ENCODE measurements around the gene TP53BP1.

The TP53BP1 gene

DNA sequence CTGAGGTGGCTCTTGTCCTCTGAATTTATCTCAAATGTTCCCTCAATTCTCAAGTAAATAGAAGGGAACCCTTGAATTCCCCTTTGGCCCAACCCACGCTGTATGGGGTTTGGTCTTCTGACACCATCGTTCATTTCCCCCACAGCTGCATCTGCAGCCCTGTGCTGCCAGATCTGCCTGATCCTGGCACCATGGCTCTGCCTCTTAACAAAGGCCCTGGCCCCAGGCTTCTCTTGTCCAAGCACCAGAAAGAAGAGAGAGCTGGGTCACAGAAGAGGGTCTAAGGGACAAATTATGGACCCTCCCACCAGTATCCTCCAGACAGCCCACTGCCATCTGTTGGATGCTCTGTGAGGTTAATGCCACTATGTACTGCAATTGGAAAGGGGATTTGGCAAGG is 26.2 kb upstream of the TP53BP1 start:
- Histone ChIP-seq H3K4me2 (ENCODE audit: low read depth, low read length, poor library complexity, severe bottlenecking) (peak overlapping the region; percentile 90), H3K79me2 (ENCODE audit: insufficient read depth, low read length) (no peaks in the 10 kb centered on the region)

DNA sequence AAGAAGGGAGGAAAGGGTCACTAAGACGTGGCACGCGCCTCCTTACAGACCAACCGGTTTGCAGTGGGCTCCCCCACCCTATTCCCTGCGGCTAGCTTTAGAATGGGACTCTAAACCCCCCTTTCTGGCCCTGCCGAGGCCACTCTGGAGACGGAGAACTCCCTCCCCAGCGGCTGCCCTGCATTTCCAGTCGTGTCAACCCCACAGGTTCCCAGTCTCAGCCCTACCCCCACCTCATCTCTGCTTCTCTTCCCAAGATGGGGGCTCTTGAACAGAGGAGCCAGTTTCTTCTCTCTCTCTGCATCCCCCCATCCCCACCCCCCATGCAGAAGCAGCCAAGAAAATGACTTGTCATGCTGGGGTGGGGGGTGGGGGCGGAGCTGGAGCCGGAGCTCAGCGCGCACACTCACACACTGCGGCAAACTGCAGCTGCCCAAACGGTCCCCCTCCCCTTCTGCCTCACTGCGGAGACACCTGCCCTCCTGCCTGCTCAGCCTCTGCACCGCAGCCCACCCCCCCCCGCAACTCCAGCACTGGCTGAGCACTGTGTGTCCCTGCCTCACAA is 25.3 kb upstream of the TP53BP1 start:
- no peaks in the 10 kb centered on the region; the same call in 1 of the 2 replicates for H3K36me3 ChIP-seq (ENCODE audit: insufficient read depth, low read length)
- no peaks in the 10 kb centered on the region for H3K27me3 ChIP-seq (ENCODE audit: insufficient read depth, low read length, poor library complexity, severe bottlenecking)
- peak overlapping the region; percentile 64 for H3K9ac ChIP-seq (ENCODE audit: low read depth, low read length, poor library complexity, severe bottlenecking)
- no peaks in the 10 kb centered on the region for H3K9me2 ChIP-seq (replicated peaks; ENCODE audit: low read depth, low read length)
- peaks cover 55% of the 10 kb centered on the region for H3K4me1 ChIP-seq (ENCODE audit: insufficient read depth, low read length, poor library complexity, severe bottlenecking)
- peak overlapping the region; percentile 73 for H2AFZ ChIP-seq (ENCODE audit: low read length)
- peak overlapping the region; percentile 90 for H3K4me2 ChIP-seq (ENCODE audit: low read depth, low read length, poor library complexity, severe bottlenecking)
- TF ChIP-seq, protein P1, sequence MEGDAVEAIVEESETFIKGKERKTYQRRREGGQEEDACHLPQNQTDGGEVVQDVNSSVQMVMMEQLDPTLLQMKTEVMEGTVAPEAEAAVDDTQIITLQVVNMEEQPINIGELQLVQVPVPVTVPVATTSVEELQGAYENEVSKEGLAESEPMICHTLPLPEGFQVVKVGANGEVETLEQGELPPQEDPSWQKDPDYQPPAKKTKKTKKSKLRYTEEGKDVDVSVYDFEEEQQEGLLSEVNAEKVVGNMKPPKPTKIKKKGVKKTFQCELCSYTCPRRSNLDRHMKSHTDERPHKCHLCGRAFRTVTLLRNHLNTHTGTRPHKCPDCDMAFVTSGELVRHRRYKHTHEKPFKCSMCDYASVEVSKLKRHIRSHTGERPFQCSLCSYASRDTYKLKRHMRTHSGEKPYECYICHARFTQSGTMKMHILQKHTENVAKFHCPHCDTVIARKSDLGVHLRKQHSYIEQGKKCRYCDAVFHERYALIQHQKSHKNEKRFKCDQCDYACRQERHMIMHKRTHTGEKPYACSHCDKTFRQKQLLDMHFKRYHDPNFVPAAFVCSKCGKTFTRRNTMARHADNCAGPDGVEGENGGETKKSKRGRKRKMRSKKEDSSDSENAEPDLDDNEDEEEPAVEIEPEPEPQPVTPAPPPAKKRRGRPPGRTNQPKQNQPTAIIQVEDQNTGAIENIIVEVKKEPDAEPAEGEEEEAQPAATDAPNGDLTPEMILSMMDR (conservative IDR thresholded peaks at IDR 0.05; ENCODE audit: low read length): no peak
- no peak for TF ChIP-seq EZH2phosphoT487 (IDR thresholded peaks at IDR 0.05; ENCODE audit: borderline replicate concordance)
- no peaks in the 10 kb centered on the region for H3K79me2 ChIP-seq (ENCODE audit: insufficient read depth, low read length)
- no peaks in the 10 kb centered on the region for H4K20me1 ChIP-seq (ENCODE audit: insufficient read depth, low read length, poor library complexity, severe bottlenecking)
- peak overlapping the region; percentile 80 for H3K4me3 ChIP-seq (ENCODE audit: low read length, poor library complexity, severe bottlenecking)
- H3F3A ChIP-seq (ENCODE audit: low read depth): no peaks in the 10 kb centered on the region
- no peaks in the 10 kb centered on the region for H3K9me3 ChIP-seq (ENCODE audit: insufficient read depth, low read depth, low read length)

More for the DNA sequence above, 26.2 kb upstream of the TP53BP1 start:
- H3K27me3 ChIP-seq (ENCODE audit: insufficient read depth, low read length, poor library complexity, severe bottlenecking): no peaks in the 10 kb centered on the region
- H3K9ac ChIP-seq (ENCODE audit: low read depth, low read length, poor library complexity, severe bottlenecking): peak overlapping the region; percentile 64
- H3K4me3 ChIP-seq (ENCODE audit: low read length, poor library complexity, severe bottlenecking): peak overlapping the region; percentile 80
- peak overlapping the region; percentile 73; the same call in 1 of the 2 replicates for H2AFZ ChIP-seq (ENCODE audit: low read length)
- H3K4me1 ChIP-seq (ENCODE audit: insufficient read depth, low read length, poor library complexity, severe bottlenecking): peaks cover 46% of the 10 kb centered on the region
- TF ChIP-seq EZH2phosphoT487 (IDR thresholded peaks at IDR 0.05; ENCODE audit: borderline replicate concordance): no peak
- TF ChIP-seq, protein P1 (conservative IDR thresholded peaks at IDR 0.05; ENCODE audit: low read length): no peak
- H3K9me3 ChIP-seq (ENCODE audit: insufficient read depth, low read depth, low read length): no peaks in the 10 kb centered on the region
- no peaks in the 10 kb centered on the region for H3K9me2 ChIP-seq (replicated peaks; ENCODE audit: low read depth, low read length)
- H4K20me1 ChIP-seq (ENCODE audit: insufficient read depth, low read length, poor library complexity, severe bottlenecking): no peaks in the 10 kb centered on the region
- H3K36me3 ChIP-seq (ENCODE audit: insufficient read depth, low read length): no peaks in the 10 kb centered on the region; the same call in 1 of the 2 replicates
- no peaks in the 10 kb centered on the region for H3F3A ChIP-seq (ENCODE audit: low read depth)

DNA sequence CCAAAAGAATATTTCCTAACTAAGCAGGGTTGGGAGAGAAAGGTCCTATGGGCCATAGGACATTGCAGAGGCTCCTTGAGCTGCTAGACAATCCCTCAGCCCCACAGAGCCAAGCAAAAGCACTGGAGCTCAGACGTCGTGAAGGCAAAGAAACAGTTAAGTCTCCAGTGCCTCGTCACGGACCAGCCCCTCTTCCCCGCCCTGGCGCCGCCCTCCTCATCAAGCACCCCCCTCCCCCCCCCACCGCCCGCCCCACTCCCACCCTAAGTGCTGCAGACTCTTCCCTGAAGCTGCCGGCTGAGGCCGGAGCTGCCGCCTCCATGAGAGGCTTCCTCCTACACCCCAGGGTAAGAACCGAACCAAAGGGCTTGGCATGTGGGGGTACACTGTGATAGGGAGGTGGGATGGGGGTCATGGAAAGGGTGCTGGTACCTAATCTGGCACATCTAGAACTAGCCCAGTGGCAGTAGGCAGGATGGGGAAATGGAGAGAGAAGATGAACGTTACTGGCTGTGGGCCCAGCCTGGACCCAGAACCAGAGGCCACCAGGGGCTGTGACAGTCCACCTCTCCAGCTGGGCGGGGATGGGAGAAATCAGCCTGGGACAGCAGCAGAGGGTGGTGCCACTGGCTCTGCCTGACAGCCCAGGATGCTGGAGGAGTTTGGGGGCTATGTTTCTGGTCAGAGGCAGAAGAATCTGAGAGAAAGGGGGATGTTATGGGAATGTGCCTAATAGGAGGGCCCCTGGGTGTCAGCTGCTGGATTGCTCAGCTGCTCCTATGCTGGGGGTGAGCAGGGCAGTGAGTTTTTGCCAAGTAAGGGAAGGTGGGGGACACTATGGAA is 24.6 kb upstream of the TP53BP1 start, which contains the start of gene MAP1A:
MAP1A (plus strand) TSS at position 255 of the 843 bp plus-strand sequence. CDS start 3,866 bp downstream, outside the sequence.
- no peaks in the 10 kb centered on the region for H3K27me3 ChIP-seq (ENCODE audit: insufficient read depth, low read length, poor library complexity, severe bottlenecking)
- no peaks in the 10 kb centered on the region for H3K9me3 ChIP-seq (ENCODE audit: insufficient read depth, low read depth, low read length)
- peaks cover 56% of the 10 kb centered on the region for H3K4me1 ChIP-seq (ENCODE audit: insufficient read depth, low read length, poor library complexity, severe bottlenecking)
- TF ChIP-seq, protein P1 (conservative IDR thresholded peaks at IDR 0.05; ENCODE audit: low read length): no peak
- TF ChIP-seq EZH2phosphoT487 (IDR thresholded peaks at IDR 0.05; ENCODE audit: borderline replicate concordance): no peak
- no peaks in the 10 kb centered on the region for H3F3A ChIP-seq (ENCODE audit: low read depth)
- H3K36me3 ChIP-seq (ENCODE audit: insufficient read depth, low read length): no peaks in the 10 kb centered on the region; the same call in 1 of the 2 replicates
- H3K4me3 ChIP-seq (ENCODE audit: low read length, poor library complexity, severe bottlenecking): peak within 1 kb of the TSS; percentile 80
- no peaks in the 10 kb centered on the region for H3K79me2 ChIP-seq (ENCODE audit: insufficient read depth, low read length)
- peak within 1 kb of the TSS; percentile 73 for H2AFZ ChIP-seq (ENCODE audit: low read length)
- no peaks in the 10 kb centered on the region for H4K20me1 ChIP-seq (ENCODE audit: insufficient read depth, low read length, poor library complexity, severe bottlenecking)
- no peaks in the 10 kb centered on the region for H3K9me2 ChIP-seq (replicated peaks; ENCODE audit: low read depth, low read length)
- peak within 1 kb of the TSS; percentile 64 for H3K9ac ChIP-seq (ENCODE audit: low read depth, low read length, poor library complexity, severe bottlenecking)
- H3K4me2 ChIP-seq (ENCODE audit: low read depth, low read length, poor library complexity, severe bottlenecking): peak within 1 kb of the TSS; percentile 90
